DMS53 (cell line): ENCODE data around the gene OR2V1.
"Not testable (repeated sequence)": the region's sequence is repeated elsewhere in the genome, so short reads cannot be mapped to it uniquely, and the experiment has no call there.

ENCODE experiments used
- DNase-seq: peaks from one replicate; lab custom pipeline; 2025; lab: John Stamatoyannopoulos, UW

The OR2V1 gene

GRCh38 chr5:181127907-181128626 lies 2.9 kb downstream of the OR2V1 start:
- no peak for DNase-seq

GRCh38 chr5:181127456-181127855 lies 3.5 kb downstream of the OR2V1 start:
- no peak for DNase-seq

- DNase-seq: no peak
These were observed 4.1 kb downstream of the OR2V1 start for GRCh38 chr5:181126841-181127240.

GRCh38 chr5:181124526-181124925 lies 6.4 kb downstream of the OR2V1 start:
- DNase-seq: no peak

- DNase-seq: no peak
These were observed 9.1 kb downstream of the OR2V1 start for GRCh38 chr5:181121675-181122561.

- DNase-seq: no peak
These were observed 10.2 kb downstream of the OR2V1 start for GRCh38 chr5:181120761-181121160.

GRCh38 chr5:181120306-181120705 lies 10.7 kb downstream of the OR2V1 start:
- DNase-seq: no peak

GRCh38 chr5:181119105-181119504 lies 11.9 kb downstream of the OR2V1 start:
- no peak for DNase-seq

GRCh38 chr5:181118369-181118768 lies 12.6 kb downstream of the OR2V1 start:
- no peak for DNase-seq

GRCh38 chr5:181114844-181115778 lies 15.9 kb downstream of the OR2V1 start:
- no peak for DNase-seq

- DNase-seq: no peak
These were observed 16.6 kb downstream of the OR2V1 start for GRCh38 chr5:181114284-181114843.

- not testable (repeated sequence) for DNase-seq
These were observed 17.4 kb downstream of the OR2V1 start for GRCh38 chr5:181113572-181113971.

- DNase-seq: no peak
These were observed 18.5 kb downstream of the OR2V1 start for GRCh38 chr5:181112476-181112875.

GRCh38 chr5:181111010-181111409 lies 20.0 kb downstream of the OR2V1 start:
- no peak for DNase-seq

GRCh38 chr5:181109489-181110013 lies 21.4 kb downstream of the OR2V1 start:
- DNase-seq: no peak

GRCh38 chr5:181108578-181109165 lies 22.3 kb downstream of the OR2V1 start:
- no peak for DNase-seq

GRCh38 chr5:181107699-181108098 lies 23.3 kb downstream of the OR2V1 start:
- no peak for DNase-seq

GRCh38 chr5:181105391-181106025 lies 25.5 kb downstream of the OR2V1 start:
- no peak for DNase-seq

GRCh38 chr5:181104606-181105390 lies 26.2 kb downstream of the OR2V1 start:
- not testable (repeated sequence) for DNase-seq

GRCh38 chr5:181104259-181104568 lies 26.8 kb downstream of the OR2V1 start:
- not testable (repeated sequence) for DNase-seq
